Prostate gland (tissue), 2 donors: ENCODE results near the gene COL9A3.

Experiments
- CTCF ChIP-seq, 4 experiments: fragments of 200-600 bp in 2 of 4; fragments of 450-650 bp in 2 of 4; sonication (generic) in 2 of 4; IDR thresholded peaks; 1 replicate in 3 of 4; 2 replicates in 1 of 4; pipeline ENCODE4 v1.5.1; 2016 to 2019; ENCODE audit warnings: antibody characterized with exemption in 4 of 4, mild to moderate bottlenecking in 2 of 4, moderate library complexity in 2 of 4
- POLR2AphosphoS5 ChIP-seq: sonication (generic); formaldehyde crosslinking; IDR thresholded peaks from one replicate; pipeline ENCODE4 v1.6.1; 2017; ENCODE audit warnings: antibody characterized with exemption

DNA sequence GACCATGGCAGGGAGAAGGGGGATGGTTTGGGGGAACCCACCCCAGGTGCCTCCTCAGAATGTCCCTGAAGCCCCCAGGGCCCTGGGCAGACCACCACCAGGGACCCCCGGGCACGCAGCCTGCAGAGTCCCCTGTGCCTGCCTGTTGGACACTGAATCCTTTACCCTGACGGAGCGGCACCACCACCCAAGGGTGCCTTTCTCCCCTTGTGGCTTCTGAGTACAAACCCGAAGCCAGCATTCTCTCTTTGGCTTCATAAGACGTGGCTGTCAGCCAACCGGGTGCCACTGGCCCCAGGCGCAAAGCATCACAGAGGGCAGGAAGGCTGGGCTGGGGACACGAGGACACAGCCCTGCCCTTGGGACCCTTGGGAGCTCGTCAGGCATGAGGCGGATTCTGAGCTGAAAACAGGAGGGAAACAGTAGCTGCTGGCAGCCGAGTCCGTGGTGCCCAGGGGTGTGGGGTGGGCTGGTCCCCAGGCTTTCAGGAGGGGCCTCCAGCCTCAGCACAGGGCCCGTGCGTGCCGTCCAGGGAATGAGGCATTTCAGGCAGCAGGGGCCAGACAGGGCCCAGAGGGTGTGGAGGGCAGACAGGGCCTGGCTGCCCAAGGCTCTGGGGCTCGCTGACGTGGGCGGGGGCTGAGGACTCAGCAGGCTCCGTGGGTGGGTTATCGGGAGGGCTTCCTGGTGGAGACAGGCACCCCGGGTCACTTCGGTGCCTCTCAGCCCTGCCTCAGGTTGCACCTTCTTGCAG is 3.5 kb downstream of the COL9A3 start:
- TF ChIP-seq POLR2AphosphoS5 (no peak), CTCF (IDR thresholded peaks at IDR 0.05) (no peak)
